Ovary (tissue), 3 donors: ENCODE measurements around the gene EXOG.

ENCODE experiments used
- EP300 ChIP-seq: sonication (generic); formaldehyde crosslinking; IDR thresholded peaks from one replicate; pipeline ENCODE4 v1.6.1; 2017; ENCODE audit warnings: antibody characterized with exemption
- POLR2A ChIP-seq: fragments of 450-650 bp; IDR thresholded peaks from one replicate; pipeline ENCODE4 v1.6.1; 2017; ENCODE audit warnings: antibody characterized with exemption, mild to moderate bottlenecking, moderate library complexity
- TF ChIP-seq, protein P1 (sequence below), 3 donors: fragments of 450-650 bp in 2 of 3; fragments of 200-600 bp in 1 of 3; IDR thresholded peaks; one replicate each; pipeline versions ENCODE4 v1.5.1 to v1.8.0; 2016 to 2022; ENCODE audit warnings: antibody characterized with exemption in 3 of 3, mild to moderate bottlenecking in 1 of 3
- donor health status: DM: no; HTN: no; CAD: no.

- no peak for TF ChIP-seq POLR2A
- TF ChIP-seq, protein P1, sequence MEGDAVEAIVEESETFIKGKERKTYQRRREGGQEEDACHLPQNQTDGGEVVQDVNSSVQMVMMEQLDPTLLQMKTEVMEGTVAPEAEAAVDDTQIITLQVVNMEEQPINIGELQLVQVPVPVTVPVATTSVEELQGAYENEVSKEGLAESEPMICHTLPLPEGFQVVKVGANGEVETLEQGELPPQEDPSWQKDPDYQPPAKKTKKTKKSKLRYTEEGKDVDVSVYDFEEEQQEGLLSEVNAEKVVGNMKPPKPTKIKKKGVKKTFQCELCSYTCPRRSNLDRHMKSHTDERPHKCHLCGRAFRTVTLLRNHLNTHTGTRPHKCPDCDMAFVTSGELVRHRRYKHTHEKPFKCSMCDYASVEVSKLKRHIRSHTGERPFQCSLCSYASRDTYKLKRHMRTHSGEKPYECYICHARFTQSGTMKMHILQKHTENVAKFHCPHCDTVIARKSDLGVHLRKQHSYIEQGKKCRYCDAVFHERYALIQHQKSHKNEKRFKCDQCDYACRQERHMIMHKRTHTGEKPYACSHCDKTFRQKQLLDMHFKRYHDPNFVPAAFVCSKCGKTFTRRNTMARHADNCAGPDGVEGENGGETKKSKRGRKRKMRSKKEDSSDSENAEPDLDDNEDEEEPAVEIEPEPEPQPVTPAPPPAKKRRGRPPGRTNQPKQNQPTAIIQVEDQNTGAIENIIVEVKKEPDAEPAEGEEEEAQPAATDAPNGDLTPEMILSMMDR (IDR thresholded peaks at IDR 0.05): no peak
- no peak for TF ChIP-seq EP300
These were observed 8.8 kb upstream of the EXOG start for GRCh38 chr3:38487323-38487722.
